ENCODE data around the gene SCN5A.

SCN5A gene

DNA sequence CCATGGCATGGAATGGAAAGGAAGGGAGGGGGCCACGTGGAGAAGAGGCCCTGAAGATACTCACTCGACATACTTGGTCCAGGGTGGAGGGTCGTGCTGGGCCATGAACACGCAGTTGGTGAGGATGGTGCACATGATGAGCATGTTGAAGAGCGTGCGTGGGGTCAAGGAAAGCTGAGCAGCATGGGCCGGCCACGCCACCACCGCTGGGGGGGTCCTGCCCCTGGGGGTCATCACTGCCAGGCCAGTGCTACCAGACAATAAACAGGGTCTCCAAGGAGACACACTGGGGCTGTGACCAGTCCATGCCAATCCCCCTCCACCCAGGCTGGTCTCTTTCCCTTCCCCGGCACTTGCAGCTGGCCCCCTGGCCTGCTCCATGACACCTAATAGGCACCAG lies 27.2 kb downstream of the SCN5A start:
- DNase-seq (ENCODE audit: low read depth): no peak

DNA sequence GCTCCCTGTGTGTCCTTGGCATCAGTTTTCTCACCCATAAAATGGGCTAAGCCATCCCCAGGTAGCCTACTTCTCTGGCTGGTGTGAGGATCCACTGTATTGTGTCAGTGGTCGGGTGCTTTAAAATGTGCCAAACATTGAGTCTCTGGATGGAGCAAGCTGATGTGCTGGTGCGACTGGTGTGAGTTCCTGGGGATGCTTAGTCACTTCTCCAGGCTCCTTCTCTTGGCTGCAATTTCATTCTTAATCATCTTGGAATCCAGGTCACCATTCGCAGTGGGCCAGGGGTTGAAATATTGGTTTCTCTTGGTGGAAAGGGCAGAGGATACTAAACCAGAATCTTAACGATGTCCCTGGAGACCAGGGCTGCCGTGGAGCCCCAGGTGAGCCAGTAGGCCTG lies 29.3 kb downstream of the SCN5A start:
- no peak for DNase-seq (ENCODE audit: low read depth)

DNA sequence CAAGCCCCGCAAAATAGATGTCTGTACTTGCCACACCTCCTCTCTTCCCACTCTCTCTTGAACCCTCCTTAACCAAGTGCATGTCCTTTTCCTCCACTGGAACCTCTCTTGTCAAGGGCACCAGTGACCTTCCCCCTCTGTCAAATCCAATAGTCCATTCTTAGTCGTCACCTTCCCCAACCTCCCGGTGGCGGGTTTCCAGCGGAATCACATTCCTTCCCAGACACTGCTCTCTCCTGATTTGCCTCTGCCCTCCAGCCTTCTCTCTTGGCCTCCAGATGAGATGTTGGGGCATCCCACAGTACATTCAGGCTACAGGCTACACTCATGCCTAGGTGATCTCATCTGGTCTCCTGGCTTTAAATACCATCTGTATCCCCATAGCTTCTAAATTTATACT lies 31.1 kb downstream of the SCN5A start:
- DNase-seq (ENCODE audit: low read depth): no peak

DNA sequence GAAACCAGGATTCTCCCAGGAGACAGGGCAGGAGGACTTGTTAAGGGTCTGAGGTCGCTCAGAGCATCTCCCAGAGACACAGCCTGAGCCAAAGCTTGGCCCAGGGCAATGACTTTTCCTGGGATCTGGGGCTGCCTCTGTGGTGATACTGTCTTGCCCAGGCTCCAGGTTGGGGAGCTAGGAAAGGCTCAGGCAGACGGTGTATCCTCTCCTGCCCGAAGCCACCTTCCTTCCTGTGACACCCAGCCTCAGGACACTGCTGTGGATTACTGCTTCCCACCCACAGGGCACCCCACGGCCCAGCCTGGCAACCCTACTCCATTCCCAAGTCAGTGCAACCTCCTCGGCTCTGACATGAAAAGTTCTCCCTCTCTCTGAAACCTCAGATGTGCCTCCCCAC lies 31.9 kb downstream of the SCN5A start:
- DNase-seq (ENCODE audit: low read depth): no peak

DNA sequence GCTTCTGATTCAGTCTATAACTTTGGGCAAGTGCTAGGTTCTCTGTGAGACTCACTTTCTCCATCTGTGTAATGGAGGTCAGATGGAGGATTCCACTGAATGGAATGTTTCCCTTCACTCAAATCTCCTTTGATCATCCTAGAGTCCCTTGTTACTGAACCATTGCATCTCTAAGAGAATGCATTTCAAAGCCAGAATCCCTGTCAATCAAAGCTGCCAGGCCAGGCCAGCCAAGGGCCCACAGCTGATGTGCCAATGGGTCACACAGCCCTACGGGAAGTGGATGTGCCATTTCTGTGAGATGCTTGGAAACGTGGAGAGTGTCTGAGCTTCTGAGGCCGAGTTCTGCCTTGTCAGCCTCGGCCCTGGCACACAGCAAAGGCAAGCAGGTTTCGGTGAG lies 32.4 kb downstream of the SCN5A start:
- no peak for DNase-seq (ENCODE audit: low read depth)

DNA sequence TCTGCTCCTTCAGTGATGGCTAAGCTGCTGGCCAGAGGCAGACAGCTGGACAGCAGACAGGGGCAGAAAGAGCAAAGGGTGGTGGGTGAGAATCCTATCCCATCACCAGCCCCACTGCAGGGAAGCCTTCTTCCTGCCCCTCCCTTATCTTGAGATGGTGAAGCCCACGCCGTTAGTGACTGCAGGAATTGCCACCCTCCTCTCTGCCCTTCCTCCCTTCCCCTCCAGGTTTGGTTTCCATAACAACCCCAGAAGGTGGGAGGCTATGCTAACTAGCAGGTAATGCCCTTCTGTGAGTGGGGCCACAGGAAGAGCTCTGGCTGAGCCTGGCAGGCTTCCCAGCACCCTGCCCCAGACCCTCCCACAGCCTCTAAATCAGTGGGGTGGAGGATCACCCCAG lies 32.8 kb downstream of the SCN5A start:
- no peak for DNase-seq (ENCODE audit: low read depth)

DNA sequence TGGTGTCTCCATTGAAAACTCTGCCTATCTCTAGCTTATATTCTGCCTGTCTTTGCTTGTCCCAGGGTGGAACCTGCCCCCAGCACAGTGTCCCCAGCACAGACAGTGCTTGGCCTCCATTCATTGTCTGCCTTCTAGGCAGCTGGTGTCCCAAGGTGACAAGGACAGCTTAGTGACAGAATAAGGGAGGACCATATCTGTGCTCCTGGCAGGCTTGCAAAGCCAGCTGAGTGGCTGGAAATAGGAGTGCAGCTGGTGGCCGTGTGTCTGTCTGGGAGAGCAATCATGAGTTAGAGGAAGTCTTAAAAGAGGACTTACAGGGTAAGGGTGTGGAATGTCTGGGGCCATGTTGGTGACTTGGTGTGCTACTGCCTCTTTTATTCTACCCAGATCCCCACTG lies 33.4 kb downstream of the SCN5A start:
- no peak for DNase-seq (ENCODE audit: low read depth)

DNA sequence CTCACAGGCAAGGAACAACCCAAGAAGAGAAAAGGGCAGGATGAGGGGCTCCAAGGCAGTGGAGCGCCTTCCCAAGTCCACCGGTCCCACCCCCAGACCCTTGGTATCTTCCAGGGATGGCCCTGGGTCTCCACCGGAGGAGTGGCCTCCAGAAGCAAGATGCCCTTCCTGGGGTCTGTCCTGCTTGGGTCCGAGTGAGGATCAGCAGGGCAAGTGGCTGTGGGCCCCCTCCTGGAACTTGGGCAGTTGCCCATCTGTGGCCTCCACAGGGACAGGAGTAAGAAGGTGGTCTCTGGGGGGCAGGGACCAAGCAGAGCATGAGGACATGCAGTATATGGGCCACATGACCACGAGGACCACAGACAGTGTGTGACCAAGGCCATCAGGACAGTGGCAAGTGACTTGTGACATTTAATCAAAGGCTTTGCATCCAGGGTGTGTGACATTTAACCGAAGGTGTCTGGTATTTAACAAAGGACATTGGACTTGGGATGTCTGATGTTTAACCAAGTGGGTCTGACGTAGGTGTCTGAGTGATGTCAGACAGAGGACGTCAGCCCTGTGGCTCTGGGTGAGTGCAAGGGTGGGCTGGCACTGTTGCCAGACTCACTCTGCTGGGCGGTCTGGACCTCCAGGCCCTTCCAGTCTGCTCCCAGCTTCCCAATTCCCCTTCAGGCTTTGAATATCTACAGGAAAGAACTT lies 34.7 kb downstream of the SCN5A start:
- DNase-seq (ENCODE audit: low read depth): no peak

DNA sequence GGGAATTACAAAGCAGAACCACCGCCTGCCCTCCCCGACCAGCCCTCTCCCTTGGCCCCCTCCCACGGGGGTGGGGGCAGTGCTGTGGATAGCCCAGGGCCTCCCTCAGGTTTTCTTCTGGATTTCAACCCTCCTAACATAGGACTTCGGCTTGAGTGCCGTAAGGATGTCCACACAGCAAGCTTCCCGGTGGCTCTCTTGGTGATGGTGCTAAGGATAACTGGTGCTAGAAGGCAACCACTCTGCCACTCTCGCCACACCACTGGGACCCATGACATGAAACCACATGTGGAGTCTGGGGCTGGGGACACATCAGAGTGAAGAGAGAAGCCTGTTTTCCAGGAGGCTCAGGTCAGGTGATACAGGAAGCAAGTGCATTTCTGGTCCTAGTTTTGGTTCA lies 35.4 kb downstream of the SCN5A start:
- DNase-seq (ENCODE audit: low read depth): no peak

DNA sequence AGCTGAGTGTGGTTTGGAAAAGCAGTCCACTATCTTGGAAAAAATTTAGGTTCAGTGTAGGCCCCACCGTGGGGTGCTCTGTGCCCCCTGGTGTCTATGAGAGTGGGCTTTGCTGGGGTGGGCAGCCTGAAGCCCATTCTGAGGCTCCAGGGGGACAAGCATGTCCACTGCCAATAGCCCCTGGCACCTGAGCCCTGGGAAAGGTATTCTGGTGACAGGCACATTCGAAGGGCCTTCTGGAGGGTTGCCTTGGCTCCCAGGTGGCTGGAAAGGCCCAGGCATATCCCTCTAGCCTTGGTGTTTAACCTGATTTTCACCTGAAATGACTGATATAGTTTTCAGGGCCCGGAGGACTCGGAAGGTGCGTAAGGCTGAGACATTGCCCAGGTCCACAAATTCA lies 36.1 kb downstream of the SCN5A start:
- no peak for DNase-seq (ENCODE audit: low read depth)

DNA sequence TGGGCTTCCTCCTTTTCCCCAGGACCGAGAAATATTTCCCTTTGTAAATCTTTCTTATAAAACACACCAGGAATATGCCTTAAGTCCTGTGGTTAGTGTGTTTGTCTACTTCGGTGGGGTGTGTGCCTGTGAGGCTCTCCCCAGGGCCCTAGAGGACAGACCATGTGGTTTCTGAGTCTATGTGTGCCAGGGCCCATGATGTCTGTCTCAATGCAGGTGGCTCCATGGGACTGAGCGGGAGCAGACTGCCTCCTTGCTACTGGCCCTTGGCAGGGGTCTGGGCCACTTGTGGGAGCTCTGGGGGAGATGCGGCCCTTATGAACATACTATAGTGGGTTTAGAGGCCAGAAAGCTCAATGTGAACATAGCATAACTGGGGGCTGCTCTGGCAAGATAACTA lies 37.6 kb downstream of the SCN5A start:
- DNase-seq (ENCODE audit: low read depth): no peak

DNA sequence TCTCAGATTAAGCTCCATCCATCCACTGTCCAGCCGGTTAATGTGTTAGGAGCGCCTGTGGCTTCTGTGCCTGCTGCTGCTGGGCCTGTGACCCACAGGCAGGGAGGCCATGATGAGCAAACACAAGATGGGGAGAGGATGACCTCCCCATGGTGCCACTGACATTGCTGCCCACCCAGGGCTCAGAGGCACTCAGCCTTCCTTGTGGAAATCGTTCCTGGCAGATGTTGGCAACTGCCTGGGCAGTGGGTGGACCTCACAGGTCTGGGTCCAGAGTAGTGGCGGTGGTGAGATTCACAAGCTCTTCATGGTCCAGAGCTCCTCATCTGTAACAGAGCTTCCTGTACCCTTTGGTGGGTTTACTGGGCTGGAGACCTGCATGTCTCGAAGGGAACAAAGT lies 38.6 kb downstream of the SCN5A start:
- no peak for DNase-seq (ENCODE audit: low read depth)

DNA sequence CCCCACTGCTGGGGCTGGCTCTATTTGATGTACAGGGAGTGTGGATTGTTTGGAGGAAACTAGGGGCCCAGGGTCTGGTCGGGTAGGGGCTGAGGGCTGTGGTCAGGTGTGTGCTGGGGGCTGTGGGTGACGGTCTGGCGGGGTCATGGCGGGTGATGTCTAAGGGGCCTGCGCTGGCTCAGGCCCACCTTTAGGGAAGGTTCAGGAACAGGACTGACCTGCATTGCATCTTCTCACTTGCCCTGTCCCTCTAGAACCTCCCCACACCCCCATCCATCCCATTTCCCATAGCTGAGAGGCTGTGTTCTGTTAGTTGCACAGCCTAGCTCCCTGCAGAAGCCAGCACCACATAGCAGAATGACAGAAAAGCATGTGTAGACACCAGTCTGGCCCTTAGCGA lies 39.1 kb downstream of the SCN5A start:
- no peak for DNase-seq (ENCODE audit: low read depth)

DNA sequence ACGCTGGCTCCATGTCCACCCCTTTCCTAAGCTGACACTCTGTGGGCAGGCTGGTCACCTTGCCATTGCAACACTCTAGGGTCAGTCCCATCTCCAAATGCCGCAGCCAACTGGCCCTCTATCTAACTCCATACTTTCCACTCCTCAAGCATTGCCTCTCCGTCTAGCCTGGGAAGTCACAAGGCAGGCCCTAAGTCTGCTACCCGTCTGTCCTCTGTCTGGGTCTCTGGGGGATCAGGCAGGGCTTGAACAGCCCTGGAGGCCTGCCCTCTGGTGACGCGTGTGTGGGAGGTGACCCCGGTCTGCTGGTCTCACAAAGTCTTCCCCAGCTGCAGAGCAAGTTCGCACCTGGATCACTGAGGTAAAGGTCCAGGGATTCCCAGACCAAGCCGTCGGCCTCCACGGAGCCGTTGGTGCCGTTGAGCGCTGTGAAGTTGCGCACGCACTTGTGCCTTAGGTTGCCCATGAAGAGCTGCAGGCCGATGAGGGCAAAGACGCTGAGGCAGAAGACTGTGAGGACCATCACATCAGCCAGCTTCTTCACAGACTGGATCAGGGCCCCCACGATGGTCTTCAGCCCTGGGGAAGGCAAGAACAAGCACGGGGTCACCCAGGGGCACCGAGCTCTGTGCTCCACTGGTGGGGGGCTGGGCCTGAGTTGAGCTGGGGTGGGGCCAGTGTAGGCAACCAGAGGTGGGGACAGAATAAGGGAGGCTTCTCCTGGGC lies 39.9 kb downstream of the SCN5A start:
- no peak for DNase-seq (ENCODE audit: low read depth)

DNA sequence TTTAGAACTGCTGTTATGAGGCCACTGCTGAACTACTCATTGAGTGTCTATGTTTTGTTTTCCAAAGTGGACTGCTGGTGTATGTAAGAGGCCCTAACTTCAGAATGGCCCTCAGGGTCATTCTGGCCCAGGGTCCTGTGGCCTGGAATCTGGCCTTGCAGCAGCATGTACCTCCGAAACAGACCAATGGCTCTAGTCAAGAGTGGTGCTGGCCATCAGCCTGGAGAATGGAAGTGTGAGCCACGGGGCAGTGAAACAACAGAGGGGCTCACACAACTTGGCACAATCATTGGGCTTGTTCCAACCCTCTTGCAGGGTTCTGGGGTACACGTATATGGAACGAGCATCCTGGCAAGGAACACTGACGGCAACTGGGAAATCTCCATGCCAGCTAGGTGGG lies 40.5 kb downstream of the SCN5A start:
- DNase-seq (ENCODE audit: low read depth): no peak

DNA sequence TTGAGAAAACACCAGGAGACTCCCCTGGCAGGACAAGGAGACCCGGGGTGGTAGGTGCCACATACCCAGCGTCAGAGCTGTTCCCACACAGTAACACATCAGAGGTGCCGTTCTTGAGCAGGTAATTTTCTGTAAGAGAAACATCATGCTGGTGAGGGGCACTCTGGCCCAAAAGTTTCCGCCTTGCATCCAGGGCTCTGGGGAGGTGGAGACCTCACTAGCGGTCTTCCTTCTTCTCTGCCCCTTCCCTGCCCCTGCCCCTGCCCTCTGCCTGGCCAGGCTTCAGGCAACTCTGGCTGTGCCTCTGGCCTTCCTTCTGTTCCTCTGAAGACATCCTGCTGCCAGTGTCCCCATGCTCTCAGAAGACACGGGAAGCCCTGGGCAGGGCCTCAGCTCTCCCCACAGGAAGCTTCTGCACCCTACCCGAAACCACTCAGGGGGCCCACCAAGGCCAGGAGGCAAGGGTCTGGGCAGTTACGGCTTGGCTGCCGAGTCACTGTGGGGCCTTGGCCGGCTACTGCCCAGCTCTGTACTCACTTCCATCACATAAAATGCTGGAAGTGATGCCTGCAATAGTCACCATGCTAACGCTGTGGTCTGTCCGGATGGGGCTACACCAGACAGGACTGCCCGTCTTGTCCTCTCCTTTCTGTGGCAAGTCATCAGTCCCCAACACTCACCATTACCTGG lies 41.3 kb downstream of the SCN5A start:
- no peak for DNase-seq (ENCODE audit: low read depth)

DNA sequence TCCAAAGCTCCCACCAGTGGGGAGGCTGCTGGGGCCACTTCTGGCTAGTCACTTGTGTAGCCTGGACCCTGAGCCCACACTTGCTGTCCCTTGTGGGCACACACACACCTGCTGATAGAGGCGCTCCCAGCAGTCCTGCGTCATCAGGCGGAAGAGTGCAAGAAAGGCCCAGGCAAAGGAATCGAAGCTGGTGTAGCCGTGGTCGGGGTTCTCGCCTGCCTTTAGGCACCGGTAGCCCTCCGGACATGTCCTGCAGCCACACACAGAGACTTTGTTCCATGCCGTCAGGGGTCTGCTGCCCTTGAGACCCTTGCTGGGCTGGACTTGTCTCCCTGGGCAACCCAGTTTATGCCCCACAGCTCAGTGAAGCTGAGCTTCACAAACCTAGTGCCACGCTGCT lies 42.9 kb downstream of the SCN5A start:
- no peak for DNase-seq (ENCODE audit: low read depth)

DNA sequence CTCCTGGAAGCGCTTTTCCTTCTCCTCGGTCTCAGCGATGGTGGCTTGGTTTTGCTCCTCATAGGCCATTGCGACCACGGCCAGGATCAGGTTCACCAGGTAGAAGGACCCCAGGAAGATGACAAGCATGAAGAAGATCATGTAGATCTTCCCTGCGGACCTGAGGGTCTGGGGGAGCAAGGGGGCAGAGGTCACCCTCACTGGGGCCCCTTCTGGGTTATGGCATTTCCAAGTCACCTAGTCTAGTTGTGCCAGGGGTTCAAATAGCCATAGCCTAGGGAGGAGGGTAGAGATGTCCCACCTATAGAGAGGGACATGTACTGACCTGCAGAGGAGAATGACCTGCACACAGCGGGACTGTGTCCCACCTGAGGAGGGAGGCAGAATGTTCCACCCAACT lies 43.5 kb downstream of the SCN5A start:
- no peak for DNase-seq (ENCODE audit: low read depth)

DNA sequence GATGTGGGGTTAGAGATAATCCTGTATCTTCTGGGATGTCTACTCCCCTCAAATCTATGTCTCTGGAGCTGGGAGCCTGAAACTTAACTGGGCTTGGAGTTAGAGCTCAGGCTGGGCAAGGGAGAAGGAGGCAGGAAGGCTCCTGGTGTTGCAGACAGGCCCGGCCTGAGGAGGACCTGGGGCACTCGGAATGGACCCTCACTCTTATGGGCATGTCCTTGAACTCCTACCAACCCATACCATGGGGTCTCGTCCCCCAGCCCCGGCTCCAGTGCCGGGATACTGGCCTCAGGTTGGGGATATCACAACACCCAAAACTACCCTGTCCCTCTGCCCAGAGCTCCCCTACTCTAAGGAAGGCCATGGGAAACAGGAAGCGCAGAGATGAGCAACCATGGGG lies 45.2 kb downstream of the SCN5A start:
- DNase-seq (ENCODE audit: low read depth): no peak

DNA sequence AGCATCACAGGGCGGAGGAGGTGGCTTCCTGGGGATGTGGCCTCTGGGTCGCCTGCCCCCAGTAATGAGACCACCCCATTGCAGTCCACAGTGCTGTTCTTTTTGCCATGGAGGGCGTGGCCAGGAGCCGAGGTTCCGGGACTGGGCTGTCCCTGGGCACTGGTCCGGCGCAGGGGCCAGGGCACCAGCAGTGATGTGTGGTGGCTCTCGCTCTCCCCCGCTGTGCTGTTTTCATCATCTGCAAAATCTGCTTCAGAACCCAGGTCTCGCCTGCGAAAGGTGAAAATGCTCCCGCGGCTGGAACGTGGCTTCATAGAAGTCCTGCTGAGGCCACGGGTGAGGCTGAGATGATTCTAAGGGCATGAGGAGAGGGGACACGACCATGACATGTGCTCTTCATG lies 45.8 kb downstream of the SCN5A start:
- DNase-seq (ENCODE audit: low read depth): no peak

DNA sequence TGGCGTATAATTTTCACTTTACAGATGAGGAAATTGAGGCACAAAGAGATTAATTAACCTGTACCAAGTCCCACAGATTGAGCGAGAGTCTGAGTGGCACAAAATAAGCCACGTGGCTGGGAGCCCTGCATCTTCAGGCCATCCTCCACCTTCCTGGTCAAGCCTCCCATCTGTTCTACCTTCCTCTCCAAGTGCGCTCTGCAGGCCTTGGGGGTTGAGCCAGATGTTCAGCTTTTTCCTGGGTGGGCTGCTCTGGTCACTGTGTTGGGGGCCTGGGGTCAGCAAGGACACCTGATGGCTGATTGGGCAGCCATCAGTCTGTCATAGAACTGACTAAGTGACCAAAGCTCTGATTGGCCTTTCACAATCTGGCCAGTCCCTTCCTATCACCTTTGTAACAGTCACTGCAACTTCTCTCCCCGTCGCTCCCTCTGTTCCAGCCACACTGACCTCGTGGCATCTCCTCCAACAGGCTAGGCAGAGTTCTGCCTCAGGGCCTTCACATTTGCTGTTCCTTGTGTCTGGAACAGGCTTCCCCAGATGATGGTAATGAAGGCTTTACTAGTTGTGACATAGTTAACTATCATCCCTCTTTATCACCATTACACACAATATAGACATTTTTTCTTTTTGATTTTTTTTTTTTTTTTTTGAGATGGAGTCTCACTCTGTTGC lies 46.8 kb downstream of the SCN5A start:
- no peak for DNase-seq (ENCODE audit: low read depth)

DNA sequence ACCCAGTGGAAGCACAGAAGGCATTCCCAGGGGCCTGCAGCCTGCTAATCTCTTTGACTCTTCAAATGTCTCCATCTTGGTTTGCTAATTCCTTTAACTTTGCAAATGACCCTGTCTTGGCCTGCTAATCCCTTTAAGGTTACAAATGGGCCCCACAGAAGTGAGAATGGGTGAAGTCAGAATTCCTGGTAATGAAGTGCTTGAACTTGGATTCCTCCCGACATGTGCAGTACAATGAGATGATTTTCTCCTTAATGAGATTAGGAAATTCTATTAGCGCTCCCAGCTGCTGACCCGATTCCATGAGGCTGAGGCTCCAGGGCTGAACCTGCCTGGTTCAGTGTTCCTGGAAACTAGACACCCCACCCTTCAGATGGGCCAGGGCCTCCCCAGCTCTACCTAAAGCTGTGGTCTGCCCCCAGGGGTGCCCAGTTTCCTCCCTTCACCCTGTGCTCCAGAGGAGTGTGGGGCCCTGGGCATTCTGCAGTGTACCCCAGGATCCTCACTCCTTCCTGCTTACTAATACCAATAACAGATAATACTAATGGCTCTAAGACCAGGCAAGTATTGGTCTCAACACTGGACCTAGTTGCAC lies 47.4 kb downstream of the SCN5A start:
- DNase-seq (ENCODE audit: low read depth): no peak

DNA sequence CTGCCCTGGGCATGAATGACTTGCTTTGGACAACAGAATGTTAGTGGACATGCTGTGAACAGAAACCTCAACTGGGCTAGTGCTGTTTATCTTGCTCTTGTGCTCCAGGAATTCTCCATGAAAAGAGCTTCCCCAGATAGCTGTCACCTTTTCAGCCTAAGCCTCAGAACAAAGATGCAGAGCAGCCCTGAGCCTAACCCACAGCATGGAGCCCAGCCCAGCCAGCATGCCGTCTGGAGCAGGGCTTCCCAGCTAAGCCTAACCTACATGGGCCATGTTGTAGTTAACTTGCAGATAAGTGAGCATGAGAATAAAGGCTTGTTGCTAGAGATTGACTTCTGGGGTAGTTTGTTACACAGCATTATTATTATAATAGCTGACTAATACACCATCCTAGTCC lies 48.9 kb downstream of the SCN5A start:
- DNase-seq (ENCODE audit: low read depth): no peak
